OCI-LY3 (cell line): ENCODE results near the gene VTI1B.

ENCODE experiments used
- EZH2phosphoT487 ChIP-seq: fragments of 200-600 bp; shearing (Covaris generic); IDR thresholded peaks from 2 replicates; pipeline ENCODE4 v1.6.1; 2018; ENCODE audit warnings: antibody characterized with exemption, mixed run types, low read depth
- TF ChIP-seq, protein P1 (sequence below): fragments of 200-600, 300-600 bp; sonication (generic); IDR thresholded peaks from 2 replicates; pipeline ENCODE4 v1.5.1; 2014; ENCODE audit warnings: antibody characterized with exemption, low read length, low read depth

DNA sequence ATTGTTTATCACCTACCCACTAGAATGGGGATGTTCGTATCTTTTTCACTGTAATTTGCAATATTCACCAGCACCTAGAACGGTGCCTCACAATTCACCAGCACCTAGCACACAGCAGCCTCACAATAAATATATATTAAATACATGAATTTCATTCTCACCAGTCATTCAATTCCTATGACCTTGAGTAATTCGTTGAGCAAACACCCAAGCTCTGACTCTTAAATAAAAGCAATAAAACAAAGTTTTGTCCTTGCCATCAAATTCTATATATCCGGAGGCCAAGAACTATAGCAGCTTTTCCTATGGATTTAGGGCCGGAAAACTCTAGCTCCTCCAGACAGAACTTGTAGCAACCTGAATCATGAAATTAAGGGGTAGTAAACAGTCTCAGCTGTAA, 981 bp downstream of the VTI1B start:
- TF ChIP-seq, protein P1, sequence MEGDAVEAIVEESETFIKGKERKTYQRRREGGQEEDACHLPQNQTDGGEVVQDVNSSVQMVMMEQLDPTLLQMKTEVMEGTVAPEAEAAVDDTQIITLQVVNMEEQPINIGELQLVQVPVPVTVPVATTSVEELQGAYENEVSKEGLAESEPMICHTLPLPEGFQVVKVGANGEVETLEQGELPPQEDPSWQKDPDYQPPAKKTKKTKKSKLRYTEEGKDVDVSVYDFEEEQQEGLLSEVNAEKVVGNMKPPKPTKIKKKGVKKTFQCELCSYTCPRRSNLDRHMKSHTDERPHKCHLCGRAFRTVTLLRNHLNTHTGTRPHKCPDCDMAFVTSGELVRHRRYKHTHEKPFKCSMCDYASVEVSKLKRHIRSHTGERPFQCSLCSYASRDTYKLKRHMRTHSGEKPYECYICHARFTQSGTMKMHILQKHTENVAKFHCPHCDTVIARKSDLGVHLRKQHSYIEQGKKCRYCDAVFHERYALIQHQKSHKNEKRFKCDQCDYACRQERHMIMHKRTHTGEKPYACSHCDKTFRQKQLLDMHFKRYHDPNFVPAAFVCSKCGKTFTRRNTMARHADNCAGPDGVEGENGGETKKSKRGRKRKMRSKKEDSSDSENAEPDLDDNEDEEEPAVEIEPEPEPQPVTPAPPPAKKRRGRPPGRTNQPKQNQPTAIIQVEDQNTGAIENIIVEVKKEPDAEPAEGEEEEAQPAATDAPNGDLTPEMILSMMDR = no peak
- TF ChIP-seq EZH2phosphoT487 = no peak
